ENCODE results near the gene PRAC1. TPM values are rescaled to one million over a fixed set of nuclear protein-coding genes. Genes with fewer than 3 reads are reported as not detected.

PRAC1 gene
- not detected for total RNA-seq

- CTCF ChIA-PET: interaction anchor here (0.6 to 3.6 kb wide), 4 partner anchors 44 to 156 kb away, joined by 3 to 28 read pairs (median 10); no protein-coding TSS in a partner anchor
- POLR2A ChIA-PET: no interaction called here
Observed at GRCh38 chr17:48722201-48722907, at the start of gene PRAC1. TSS of gene PRAC1 (minus strand) at chr17:48722518. CDS start at chr17:48722392, 126 bp downstream.

- ChIA-PET CTCF (no interaction called here), POLR2A (no interaction called here)
Observed at GRCh38 chr17:48770954-48771353, 48.6 kb upstream of the PRAC1 start.

GRCh38 chr17:48769009-48769675 lies 46.8 kb upstream of the PRAC1 start:
- ChIA-PET CTCF (no interaction called here), POLR2A (interaction anchor here (0.6 kb wide), 1 partner anchor 93 kb away, joined by 4 read pairs; no protein-coding TSS in a partner anchor)

GRCh38 chr17:48767263-48767774 lies 45.0 kb upstream of the PRAC1 start:
- CTCF ChIA-PET: no interaction called here
- POLR2A ChIA-PET: no interaction called here

- ChIA-PET POLR2A (no interaction called here), CTCF (no interaction called here)
Observed at GRCh38 chr17:48761114-48761513, 38.8 kb upstream of the PRAC1 start.

- ChIA-PET CTCF (interaction anchor here (1.3 kb wide), 1 partner anchor 82 kb away, joined by 4 read pairs; no protein-coding TSS in a partner anchor), POLR2A (no interaction called here)
Observed at GRCh38 chr17:48760411-48760810, 38.1 kb upstream of the PRAC1 start.

GRCh38 chr17:48759288-48759687 lies 37.0 kb upstream of the PRAC1 start:
- POLR2A ChIA-PET: no interaction called here
- CTCF ChIA-PET: interaction anchor here (1.3 kb wide), 1 partner anchor 81 kb away, joined by 4 read pairs; no protein-coding TSS in a partner anchor

GRCh38 chr17:48757524-48757961 lies 35.2 kb upstream of the PRAC1 start:
- ChIA-PET POLR2A (no interaction called here), CTCF (no interaction called here)

GRCh38 chr17:48756830-48757251 lies 34.5 kb upstream of the PRAC1 start:
- POLR2A ChIA-PET: no interaction called here
- CTCF ChIA-PET: no interaction called here

- CTCF ChIA-PET: no interaction called here
- POLR2A ChIA-PET: no interaction called here
Observed at GRCh38 chr17:48755356-48755755, 33.0 kb upstream of the PRAC1 start.

GRCh38 chr17:48754500-48755261 lies 32.4 kb upstream of the PRAC1 start:
- CTCF ChIA-PET: no interaction called here
- POLR2A ChIA-PET: no interaction called here

- ChIA-PET CTCF (no interaction called here), POLR2A (no interaction called here)
Observed at GRCh38 chr17:48753794-48754499, 31.6 kb upstream of the PRAC1 start.

- ChIA-PET POLR2A (no interaction called here), CTCF (no interaction called here)
Observed at GRCh38 chr17:48752399-48753288, 30.3 kb upstream of the PRAC1 start.

GRCh38 chr17:48751733-48752398 lies 29.5 kb upstream of the PRAC1 start:
- CTCF ChIA-PET: interaction anchor here (0.6 to 1.4 kb wide), 3 partner anchors 13 to 136 kb away, joined by 3 to 5 read pairs (median 3); no protein-coding TSS in a partner anchor

GRCh38 chr17:48751172-48751571 lies 28.9 kb upstream of the PRAC1 start:
- ChIA-PET CTCF (interaction anchor here (0.6 to 1.4 kb wide), 4 partner anchors 12 to 135 kb away, joined by 3 to 5 read pairs (median 3); no protein-coding TSS in a partner anchor), POLR2A (no interaction called here)

More at GRCh38 chr17:48751733-48752398, 29.5 kb upstream of the PRAC1 start:
- POLR2A ChIA-PET: no interaction called here

- CTCF ChIA-PET: interaction anchor here (0.9 to 1.5 kb wide), 2 partner anchors 25 to 71 kb away, joined by 3 to 5 read pairs; no protein-coding TSS in a partner anchor
- POLR2A ChIA-PET: no interaction called here
Observed at GRCh38 chr17:48749621-48750553, 27.6 kb upstream of the PRAC1 start.

All from activated CD8-positive, alpha-beta memory T cell treated with anti-CD3 and anti-CD28 coated beads for 36 hours (primary cell).